GM12878 (cell line): ENCODE results near the gene RNPC3. TPM values are rescaled to one million over a fixed set of nuclear protein-coding genes. Genes with fewer than 3 reads are reported as not detected.

Experiments used
- ATAC-seq: fragments of 200-7000 bp; cut with Tn5 transposase; 3 replicates; pipeline ENCODE4 v1.9.1; 2020; ENCODE audit warnings: mild to moderate bottlenecking, moderate library complexity
- BruUV-seq: library from RNA; stranded (reverse); fragments of 400-500 nt; replicated peaks from 2 replicates; lab custom pipeline; 2021; lab: Mats Ljungman, UMichigan
- CTCF ChIA-PET: fragments of 300-600 bp; sonication (Branson Sonifier 250); formaldehyde crosslinking; extraction: SDS; loops from one replicate; lab custom pipeline; 2021; ENCODE audit warnings: inconsistent platforms; lab: Yijun Ruan, JAX
- POLR2A ChIA-PET: fragments of 350-600 bp; formaldehyde crosslinking; extraction: SDS; loops from one replicate; lab custom pipeline; 2021; ENCODE audit warnings: inconsistent platforms; lab: Charles Lee
- RAD21 ChIA-PET: fragments of 300-600 bp; sonication (Branson Sonifier 250); formaldehyde crosslinking; loops from one replicate; lab custom pipeline; 2023; ENCODE audit warnings: antibody characterized with exemption; ENCODE audit not compliant: unreplicated experiment; lab: Charles Lee
- SMC1A ChIA-PET: fragments of 300-600 bp; sonication (Branson Sonifier 250); formaldehyde crosslinking; loops from one replicate; lab custom pipeline; 2023; ENCODE audit not compliant: unreplicated experiment, uncharacterized antibody; lab: Charles Lee
- DNase-seq: peaks from one replicate; pipeline ENCODE4 v3.0.0-alpha.2; 2011; ENCODE audit warnings: low read depth, low spot score
- FAIRE-seq: peaks from 3 replicates; lab custom pipeline; 2011; peaks lifted over from hg19 to GRCh38; lab: Jason Lieb, UNC
- H2AFZ ChIP-seq: 2 replicates; pipeline ENCODE4 v1.6.0; 2011; ENCODE audit warnings: low read depth, low read length, control low read depth; ENCODE audit not compliant: control insufficient read depth
- H3K27ac ChIP-seq: 2 replicates; pipeline ENCODE4 v1.5.1; 2011; ENCODE audit warnings: control low read depth; ENCODE audit not compliant: control insufficient read depth, insufficient read depth
- H3K27me3 ChIP-seq, 2 experiments: replicated peaks in 1 of 2; 2 replicates each; pipeline versions ENCODE4 v1.6.0 to v1.6.1; 2011; ENCODE audit warnings: low read length in 1 of 2; ENCODE audit not compliant: control insufficient read depth in 2 of 2, insufficient read depth in 2 of 2
- H3K36me3 ChIP-seq, 2 experiments: 2 replicates each; pipeline ENCODE4 v1.5.1; 2011; ENCODE audit warnings: low read length in 1 of 2; ENCODE audit not compliant: control insufficient read depth in 2 of 2, insufficient read depth in 2 of 2
- H3K4me1 ChIP-seq: 2 replicates; pipeline ENCODE4 v1.6.1; 2011; ENCODE audit warnings: mild to moderate bottlenecking, low read length, moderate library complexity, mixed read lengths; ENCODE audit not compliant: control insufficient read depth, insufficient read depth
- H3K4me2 ChIP-seq: 2 replicates; pipeline ENCODE4 v1.6.0; 2011; ENCODE audit warnings: control low read depth; ENCODE audit not compliant: control insufficient read depth, insufficient read depth
- H3K4me3 ChIP-seq: fragments of 200-600 bp; sonication (generic); 2 replicates; pipeline ENCODE4 v1.5.1; 2016
- H3K79me2 ChIP-seq: 2 replicates; pipeline ENCODE4 v1.6.0; 2011; ENCODE audit warnings: low read length; ENCODE audit not compliant: control insufficient read depth, insufficient read depth
- H3K9ac ChIP-seq: 2 replicates; pipeline ENCODE4 v1.8.0; 2011; ENCODE audit warnings: low read length, control low read depth, mixed read lengths; ENCODE audit not compliant: control insufficient read depth, insufficient read depth
- H3K9me3 ChIP-seq: replicated peaks from 3 replicates; pipeline ENCODE4 v1.5.1; 2011; ENCODE audit warnings: mild to moderate bottlenecking, low read length; ENCODE audit not compliant: control insufficient read depth, insufficient read depth
- H4K20me1 ChIP-seq: 2 replicates; pipeline ENCODE4 v1.6.0; 2011; ENCODE audit not compliant: control insufficient read depth, insufficient read depth
- CBFB ChIP-seq: IDR thresholded peaks from 2 replicates; pipeline ENCODE4 v1.6.1; 2016; ENCODE audit warnings: antibody characterized with exemption, low read depth
- KAT2A ChIP-seq: conservative IDR thresholded peaks from 2 replicates; pipeline ENCODE4 v1.6.1; 2011; ENCODE audit warnings: low read depth, low read length; ENCODE audit not compliant: control insufficient read depth
- POLR2A ChIP-seq: IDR thresholded peaks from 2 replicates; pipeline ENCODE4 v1.6.1; 2011; ENCODE audit warnings: low read depth, mild to moderate bottlenecking, low read length
- TAF1 ChIP-seq: IDR thresholded peaks from 2 replicates; pipeline ENCODE4 v1.6.1; 2011; ENCODE audit warnings: mild to moderate bottlenecking, low read depth, low read length, borderline replicate concordance
- YBX1 ChIP-seq: fragments of 450-650 bp; IDR thresholded peaks from 2 replicates; pipeline ENCODE4 v1.6.1; 2016; ENCODE audit warnings: antibody characterized with exemption
- ZBTB11 ChIP-seq: fragments of 450-650 bp; formaldehyde crosslinking; IDR thresholded peaks from 2 replicates; pipeline ENCODE4 v1.5.0; 2022; ENCODE audit warnings: mild to moderate bottlenecking, missing genetic modification characterization
- WGBS: methylation state at CpG from one replicate; pipeline ENCODE4 v1.1.6; 2016; ENCODE audit warnings: low lambda C conversion rate; ENCODE audit not compliant: insufficient replicate concordance, insufficient coverage; ENCODE audit errors: missing lambda C conversion rate; 5-methylcytosine and 5-hydroxymethylcytosine counted together
- in situ Hi-C: fragments of 300-500 bp; cut with MboI; formaldehyde crosslinking; loops from 9 replicates; pipeline ENCODE4 v1.14.3; 2018; ENCODE audit warnings: mixed read lengths
- intact Hi-C: fragments of 100-400 bp; cut with micrococcal nuclease; formaldehyde crosslinking; loops from one replicate; pipeline ENCODE4 v1.14.2; 2022; ENCODE audit not compliant: unreplicated experiment
- polyA plus RNA-seq, 11 experiments: library from polyadenylated mRNA; depleted of rRNA in 4 of 11; unstranded in 6 of 11; stranded (reverse) in 5 of 11; fragments of >200 nt; fragmentation: Nextera tagmentation in 4 of 11; fragmentation: Illumina TruSeq in 1 of 11; extraction: Ambion mirVana in 4 of 11; extraction: Trizol in 1 of 11; gene quantifications; 1 replicate in 1 of 11; 2 replicates in 10 of 11; pipeline versions ENCODE4 v1.2.1 to v1.2.3, GENCODE V29; 2011 to 2016; ENCODE audit warnings: inconsistent platforms in 2 of 11, missing spikeins in 2 of 11, low read depth in 1 of 11
- total RNA-seq, 4 experiments: library from RNA; depleted of rRNA in 3 of 4; stranded (reverse); fragments of >200 nt in 3 of 4; fragmentation: Illumina TruSeq in 1 of 4; extraction: Trizol in 1 of 4; gene quantifications; 2 replicates each; pipeline versions ENCODE4 v1.2.1 to v1.2.3, GENCODE V29; 2013 to 2021
- TF ChIP-seq, protein P1 (sequence below): fragments of 450-650 bp; IDR thresholded peaks from 2 replicates; pipeline ENCODE4 v1.6.1; 2018; ENCODE audit warnings: borderline replicate concordance, mild to moderate bottlenecking; ENCODE audit not compliant: partially characterized antibody
- TF ChIP-seq, protein P2 (sequence below): fragments of 450-650 bp; conservative IDR thresholded peaks from 2 replicates; pipeline ENCODE4 v1.6.1; 2017; ENCODE audit warnings: mild to moderate bottlenecking, moderate library complexity

RNPC3 gene
- total and polyA plus RNA-seq, 10 of the 15 experiments (the other 5 are each of a cell fraction or from before 2014, with no cell fraction given) = 11.4 to 53.7 (median 22.7) TPM

- SMC1A ChIA-PET = interaction anchor here (0.7 kb wide), 2 partner anchors 11 to 57 kb away, joined by 3 read pairs; no protein-coding TSS in a partner anchor
- Histone ChIP-seq H3K4me3 (no peak overlapping the region), H3K9me3 (no peaks in the 10 kb centered on the region), H3K36me3 (no peaks in the 10 kb centered on the region), H2AFZ (no peak overlapping the region), H3K4me1 (no peaks in the 10 kb centered on the region), H3K27ac (no peak overlapping the region), H3K9ac (no peak overlapping the region), H3K79me2 (no peaks in the 10 kb centered on the region), H4K20me1 (no peaks in the 10 kb centered on the region), H3K27me3 (no peaks in the 10 kb centered on the region), H3K4me2 (no peak overlapping the region)
- CTCF ChIA-PET = no interaction called here
- intact Hi-C loops = no loop called here
- RAD21 ChIA-PET = no interaction called here
- in situ Hi-C loops = no loop called here
- no peak for TF ChIP-seq KAT2A
- no peak for TF ChIP-seq CBFB
- no peak for TF ChIP-seq TAF1
- TF ChIP-seq, protein P1, sequence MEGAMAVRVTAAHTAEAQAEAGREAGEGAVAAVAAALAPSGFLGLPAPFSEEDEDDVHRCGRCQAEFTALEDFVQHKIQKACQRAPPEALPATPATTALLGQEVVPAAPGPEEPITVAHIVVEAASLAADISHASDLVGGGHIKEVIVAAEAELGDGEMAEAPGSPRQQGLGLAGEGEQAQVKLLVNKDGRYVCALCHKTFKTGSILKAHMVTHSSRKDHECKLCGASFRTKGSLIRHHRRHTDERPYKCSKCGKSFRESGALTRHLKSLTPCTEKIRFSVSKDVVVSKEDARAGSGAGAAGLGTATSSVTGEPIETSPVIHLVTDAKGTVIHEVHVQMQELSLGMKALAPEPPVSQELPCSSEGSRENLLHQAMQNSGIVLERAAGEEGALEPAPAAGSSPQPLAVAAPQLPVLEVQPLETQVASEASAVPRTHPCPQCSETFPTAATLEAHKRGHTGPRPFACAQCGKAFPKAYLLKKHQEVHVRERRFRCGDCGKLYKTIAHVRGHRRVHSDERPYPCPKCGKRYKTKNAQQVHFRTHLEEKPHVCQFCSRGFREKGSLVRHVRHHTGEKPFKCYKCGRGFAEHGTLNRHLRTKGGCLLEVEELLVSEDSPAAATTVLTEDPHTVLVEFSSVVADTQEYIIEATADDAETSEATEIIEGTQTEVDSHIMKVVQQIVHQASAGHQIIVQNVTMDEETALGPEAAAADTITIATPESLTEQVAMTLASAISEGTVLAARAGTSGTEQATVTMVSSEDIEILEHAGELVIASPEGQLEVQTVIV = no peak
- TF ChIP-seq, protein P2, sequence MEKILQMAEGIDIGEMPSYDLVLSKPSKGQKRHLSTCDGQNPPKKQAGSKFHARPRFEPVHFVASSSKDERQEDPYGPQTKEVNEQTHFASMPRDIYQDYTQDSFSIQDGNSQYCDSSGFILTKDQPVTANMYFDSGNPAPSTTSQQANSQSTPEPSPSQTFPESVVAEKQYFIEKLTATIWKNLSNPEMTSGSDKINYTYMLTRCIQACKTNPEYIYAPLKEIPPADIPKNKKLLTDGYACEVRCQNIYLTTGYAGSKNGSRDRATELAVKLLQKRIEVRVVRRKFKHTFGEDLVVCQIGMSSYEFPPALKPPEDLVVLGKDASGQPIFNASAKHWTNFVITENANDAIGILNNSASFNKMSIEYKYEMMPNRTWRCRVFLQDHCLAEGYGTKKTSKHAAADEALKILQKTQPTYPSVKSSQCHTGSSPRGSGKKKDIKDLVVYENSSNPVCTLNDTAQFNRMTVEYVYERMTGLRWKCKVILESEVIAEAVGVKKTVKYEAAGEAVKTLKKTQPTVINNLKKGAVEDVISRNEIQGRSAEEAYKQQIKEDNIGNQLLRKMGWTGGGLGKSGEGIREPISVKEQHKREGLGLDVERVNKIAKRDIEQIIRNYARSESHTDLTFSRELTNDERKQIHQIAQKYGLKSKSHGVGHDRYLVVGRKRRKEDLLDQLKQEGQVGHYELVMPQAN = no peak
- TF ChIP-seq ZBTB11 (CRISPR knock-in tag) = no peak
- TF ChIP-seq POLR2A = no peak
- TF ChIP-seq YBX1 = no peak
- ATAC-seq (no peak), FAIRE-seq (no peak), DNase-seq (no peak)
- BruUV-seq = no TSS peak
- POLR2A ChIA-PET = no interaction called here
- 20% methylated on average over 3 of the region's 3 CpGs for WGBS
These were observed 58.4 kb downstream of the RNPC3 start for GRCh38 chr1:103583887-103584286.
